Parathyroid adenoma (tissue), 2 donors: Measurements from ENCODE around the gene RNASE7.

Experiments used
- H2AFZ ChIP-seq: fragments of 300-600 bp; sonication (generic); one replicate; pipeline ENCODE4 v1.7.0; 2017; ENCODE audit warnings: antibody characterized with exemption, mild to moderate bottlenecking
- H3K27ac ChIP-seq: fragments of 300-600 bp; sonication (generic); one replicate; pipeline ENCODE4 v1.7.0; 2017
- H3K27me3 ChIP-seq: fragments of 300-600 bp; sonication (generic); one replicate; pipeline ENCODE4 v1.7.0; 2017; ENCODE audit warnings: low read length; ENCODE audit not compliant: control insufficient read depth, insufficient read depth
- H3K36me3 ChIP-seq: fragments of 300-600 bp; sonication (generic); one replicate; pipeline ENCODE4 v1.7.0; 2017; ENCODE audit warnings: low read length; ENCODE audit not compliant: control insufficient read depth, insufficient read depth
- H3K4me1 ChIP-seq: fragments of 300-600 bp; sonication (generic); one replicate; pipeline ENCODE4 v1.7.0; 2017; ENCODE audit warnings: control low read depth
- H3K4me2 ChIP-seq: fragments of 300-600 bp; sonication (generic); one replicate; pipeline ENCODE4 v1.7.0; 2017; ENCODE audit warnings: low read length
- H3K4me3 ChIP-seq: fragments of 300-600 bp; sonication (generic); one replicate; pipeline ENCODE4 v1.7.0; 2017; ENCODE audit warnings: low read depth, low read length
- H3K79me2 ChIP-seq: fragments of 300-600 bp; sonication (generic); one replicate; pipeline ENCODE4 v1.7.0; 2017; ENCODE audit warnings: control low read depth
- H3K9ac ChIP-seq: fragments of 300-600 bp; sonication (generic); one replicate; pipeline ENCODE4 v1.7.0; 2017; ENCODE audit warnings: mild to moderate bottlenecking
- H3K9me3 ChIP-seq: fragments of 300-600 bp; sonication (generic); one replicate; pipeline ENCODE4 v1.7.0; 2017; ENCODE audit warnings: low read length; ENCODE audit not compliant: control insufficient read depth
- TF ChIP-seq, protein P1 (sequence below): fragments of 300-600 bp; sonication (generic); IDR thresholded peaks from one replicate; pipeline ENCODE4 v1.7.0; 2017; ENCODE audit warnings: antibody characterized with exemption, mild to moderate bottlenecking
- donor health status: primary hyperparathyroidism.

Gene RNASE7

DNA sequence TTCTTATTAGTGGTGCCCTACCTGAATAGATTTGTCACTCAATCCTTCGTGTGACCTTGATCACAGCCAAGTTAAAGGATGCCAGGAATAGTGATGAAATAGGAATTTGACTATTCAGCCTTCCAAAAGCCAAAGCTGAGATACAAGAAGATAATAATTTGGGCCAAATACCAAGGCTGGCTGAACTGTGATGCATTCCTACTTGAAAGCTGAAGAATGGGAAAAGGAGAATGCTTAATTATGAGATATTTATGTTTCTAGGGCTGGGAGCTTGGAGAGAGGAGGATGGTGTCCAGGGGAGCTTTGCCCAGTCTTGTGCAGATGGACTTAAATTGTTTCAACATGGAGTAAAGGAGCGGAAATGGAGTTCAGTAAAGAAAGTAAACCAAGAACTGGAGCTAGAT lies 5.2 kb downstream of the RNASE7 start:
- TF ChIP-seq, protein P1, sequence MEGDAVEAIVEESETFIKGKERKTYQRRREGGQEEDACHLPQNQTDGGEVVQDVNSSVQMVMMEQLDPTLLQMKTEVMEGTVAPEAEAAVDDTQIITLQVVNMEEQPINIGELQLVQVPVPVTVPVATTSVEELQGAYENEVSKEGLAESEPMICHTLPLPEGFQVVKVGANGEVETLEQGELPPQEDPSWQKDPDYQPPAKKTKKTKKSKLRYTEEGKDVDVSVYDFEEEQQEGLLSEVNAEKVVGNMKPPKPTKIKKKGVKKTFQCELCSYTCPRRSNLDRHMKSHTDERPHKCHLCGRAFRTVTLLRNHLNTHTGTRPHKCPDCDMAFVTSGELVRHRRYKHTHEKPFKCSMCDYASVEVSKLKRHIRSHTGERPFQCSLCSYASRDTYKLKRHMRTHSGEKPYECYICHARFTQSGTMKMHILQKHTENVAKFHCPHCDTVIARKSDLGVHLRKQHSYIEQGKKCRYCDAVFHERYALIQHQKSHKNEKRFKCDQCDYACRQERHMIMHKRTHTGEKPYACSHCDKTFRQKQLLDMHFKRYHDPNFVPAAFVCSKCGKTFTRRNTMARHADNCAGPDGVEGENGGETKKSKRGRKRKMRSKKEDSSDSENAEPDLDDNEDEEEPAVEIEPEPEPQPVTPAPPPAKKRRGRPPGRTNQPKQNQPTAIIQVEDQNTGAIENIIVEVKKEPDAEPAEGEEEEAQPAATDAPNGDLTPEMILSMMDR = no peak
- no peak overlapping the region for H3K4me3 ChIP-seq
- H3K27ac ChIP-seq = peak overlapping the region; percentile 55
- H3K36me3 ChIP-seq = no peaks in the 10 kb centered on the region
- H3K27me3 ChIP-seq = no peaks in the 10 kb centered on the region
- H3K4me1 ChIP-seq = peaks cover 71% of the 10 kb centered on the region
- H3K4me2 ChIP-seq = no peak overlapping the region
- no peaks in the 10 kb centered on the region for H3K79me2 ChIP-seq
- no peaks in the 10 kb centered on the region for H3K9me3 ChIP-seq
- no peak overlapping the region for H3K9ac ChIP-seq
- H2AFZ ChIP-seq = peak overlapping the region; percentile 18

DNA sequence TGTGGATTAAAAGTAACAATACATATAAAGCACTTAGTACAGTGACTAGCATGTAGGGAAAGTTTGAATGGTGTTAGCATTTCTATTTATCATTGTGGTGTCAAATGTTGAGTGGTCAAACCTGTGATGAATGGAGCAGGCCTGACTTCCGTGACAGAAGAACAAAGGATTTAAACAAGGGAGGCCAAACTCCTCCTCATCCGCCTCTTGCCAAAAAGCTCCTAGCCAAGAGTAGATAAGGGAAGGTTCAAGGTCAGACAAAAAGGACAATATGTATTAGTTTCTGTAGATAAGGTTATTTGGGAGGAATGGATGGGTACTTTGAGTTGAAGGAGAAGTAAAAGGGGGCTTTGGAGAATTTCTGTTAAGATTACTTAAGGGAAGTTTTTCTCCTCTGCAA lies 6.5 kb downstream of the RNASE7 start:
- Histone ChIP-seq H2AFZ (peak overlapping the region; percentile 57), H3K36me3 (no peaks in the 10 kb centered on the region), H3K79me2 (no peaks in the 10 kb centered on the region), H3K9ac (no peak overlapping the region), H3K4me1 (peaks cover 60% of the 10 kb centered on the region), H3K9me3 (no peaks in the 10 kb centered on the region), H3K4me2 (no peak overlapping the region), H3K27ac (peak overlapping the region; percentile 55), H3K4me3 (no peak overlapping the region), H3K27me3 (no peaks in the 10 kb centered on the region)
- TF ChIP-seq, protein P1 = no peak

DNA sequence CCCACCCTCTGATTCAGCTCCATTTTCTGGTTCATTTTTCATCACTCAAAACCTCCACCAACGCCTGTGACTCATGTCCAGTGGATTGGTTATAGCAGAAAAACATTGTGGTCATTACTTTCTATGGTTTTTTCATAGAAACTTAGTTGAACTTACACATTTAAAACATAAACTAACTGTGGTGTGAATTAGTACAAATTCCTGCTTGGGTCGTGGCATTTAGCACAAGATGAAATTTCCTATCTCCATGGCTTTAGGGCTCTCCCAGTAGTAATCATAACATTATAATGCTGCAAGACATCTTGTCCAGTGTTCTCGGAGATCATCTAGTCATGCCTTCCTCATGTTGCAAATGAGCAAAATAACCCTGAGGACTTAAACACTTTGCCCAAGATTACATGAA lies 7.1 kb downstream of the RNASE7 start:
- H3K9me3 ChIP-seq = no peaks in the 10 kb centered on the region
- no peaks in the 10 kb centered on the region for H3K27me3 ChIP-seq
- H3K79me2 ChIP-seq = no peaks in the 10 kb centered on the region
- H3K4me3 ChIP-seq = no peak overlapping the region
- H3K36me3 ChIP-seq = no peaks in the 10 kb centered on the region
- H2AFZ ChIP-seq = no peak overlapping the region
- no peak overlapping the region for H3K27ac ChIP-seq
- TF ChIP-seq, protein P1 = no peak
- H3K4me2 ChIP-seq = no peak overlapping the region
- peaks cover 60% of the 10 kb centered on the region for H3K4me1 ChIP-seq
- H3K9ac ChIP-seq = no peak overlapping the region

DNA sequence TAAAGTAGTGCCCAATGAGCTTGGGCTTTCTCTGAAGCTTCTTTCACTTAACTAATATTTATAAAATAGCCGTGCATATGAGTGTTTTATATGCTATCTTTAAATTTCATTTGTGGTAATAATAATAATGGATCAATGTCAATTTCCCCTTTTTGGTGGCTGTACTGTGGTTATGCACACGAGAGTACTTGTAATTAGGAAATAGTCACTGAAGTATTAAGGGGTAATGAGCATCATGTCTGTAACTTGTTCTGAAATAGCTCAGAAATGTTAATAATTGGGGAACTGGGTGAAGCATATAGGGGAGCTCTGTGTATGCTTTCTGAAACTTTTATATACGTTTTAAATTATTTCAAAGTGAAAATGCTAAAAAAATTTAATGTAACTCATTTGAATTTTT lies 8.4 kb downstream of the RNASE7 start:
- Histone ChIP-seq H3K9me3 (no peaks in the 10 kb centered on the region), H3K4me1 (peaks cover 47% of the 10 kb centered on the region), H3K9ac (no peak overlapping the region), H2AFZ (peak overlapping the region; percentile 17), H3K4me3 (no peak overlapping the region), H3K36me3 (no peaks in the 10 kb centered on the region), H3K4me2 (no peak overlapping the region), H3K27ac (no peak overlapping the region), H3K79me2 (no peaks in the 10 kb centered on the region), H3K27me3 (no peaks in the 10 kb centered on the region)
- TF ChIP-seq, protein P1 = no peak

DNA sequence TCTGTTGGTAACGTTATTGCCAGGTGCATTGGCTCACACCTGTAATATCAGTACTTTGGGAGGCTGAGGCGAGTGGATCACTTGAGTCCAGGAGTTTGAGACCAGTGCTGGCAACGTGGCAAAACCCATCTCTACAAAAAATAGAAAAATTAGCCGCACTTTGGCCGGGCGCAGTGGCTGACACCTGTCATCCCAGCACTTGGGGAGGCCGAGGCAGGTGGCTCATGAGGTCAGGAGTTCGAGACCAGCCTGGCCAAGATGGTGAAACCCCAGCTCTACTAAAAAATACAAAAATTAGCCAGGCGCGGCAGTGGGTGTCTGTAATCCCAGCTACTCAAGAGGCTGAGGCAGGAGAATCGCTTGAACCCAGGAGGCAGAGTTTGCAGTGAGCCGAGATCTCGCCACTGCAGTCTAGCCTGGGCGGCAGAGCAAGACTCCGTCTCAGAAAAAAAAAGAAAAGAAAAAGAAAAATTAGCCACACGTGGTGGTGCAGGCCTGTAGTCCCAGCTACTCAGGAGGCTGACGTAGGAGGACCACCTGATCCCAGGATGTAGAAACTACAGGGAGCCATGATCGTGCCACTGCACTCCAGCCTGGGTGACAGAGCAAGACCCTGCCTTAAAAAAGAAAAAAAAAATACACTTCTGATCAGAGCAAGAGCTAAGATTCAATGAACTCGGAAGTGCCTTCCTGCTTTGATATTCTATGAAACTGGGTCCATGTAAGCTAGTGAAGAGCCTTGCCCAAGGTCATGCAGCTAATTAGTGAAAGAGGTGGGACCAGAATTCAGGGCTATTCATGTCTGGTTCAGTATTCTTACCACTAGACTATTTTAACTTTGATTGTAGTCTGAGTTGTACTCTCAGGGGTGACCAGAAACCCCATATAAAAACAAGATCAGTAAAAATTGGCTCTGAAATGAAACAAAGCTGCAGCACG lies 11.3 kb downstream of the RNASE7 start:
- H3K79me2 ChIP-seq = no peaks in the 10 kb centered on the region
- H3K9ac ChIP-seq = no peak overlapping the region
- H3K27me3 ChIP-seq = no peaks in the 10 kb centered on the region
- H3K9me3 ChIP-seq = no peaks in the 10 kb centered on the region
- TF ChIP-seq, protein P1 = no peak
- no peak overlapping the region for H3K4me2 ChIP-seq
- H3K4me1 ChIP-seq = peaks cover 28% of the 10 kb centered on the region
- peak overlapping the region; percentile 36 for H2AFZ ChIP-seq
- no peak overlapping the region for H3K4me3 ChIP-seq
- no peaks in the 10 kb centered on the region for H3K36me3 ChIP-seq
- H3K27ac ChIP-seq = peak overlapping the region; percentile 40
